ENCODE results near the gene PHACTR2.
"Not testable (repeated sequence)": the region's sequence is repeated elsewhere in the genome, so short reads cannot be mapped to it uniquely, and the experiment has no call there.

DNA sequence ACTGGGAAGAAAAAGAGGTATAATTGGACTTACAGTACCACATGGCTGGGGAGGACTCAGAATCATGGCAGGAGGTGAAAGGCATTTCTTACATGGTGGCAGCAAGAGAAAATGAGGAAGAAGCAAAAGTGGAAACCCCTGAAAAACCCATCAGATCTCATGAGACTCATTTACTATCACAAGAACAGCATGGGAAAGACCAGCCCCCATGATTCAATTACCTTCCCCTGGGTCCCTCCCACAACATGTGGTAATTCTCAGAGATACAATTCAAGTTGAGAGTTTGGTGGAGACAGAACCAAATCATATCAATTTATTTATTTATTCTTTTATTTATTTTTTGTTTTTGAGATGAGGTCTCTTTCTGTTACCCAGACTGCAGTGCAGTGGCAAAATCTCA lies 196.7 kb downstream of the PHACTR2 start:
- TF ChIP-seq CTCF, POLR2A, EP300 (IDR thresholded peaks at IDR 0.05): not testable (repeated sequence)

All from ovary (tissue), 3 donors.